Upper lobe of left lung (tissue), 6 donors: ENCODE measurements around the gene SPATA17. TPM values are rescaled to one million over a fixed set of nuclear protein-coding genes. Genes with fewer than 3 reads are reported as not detected.
A peak's percentile ranks its signal among the peaks of the same experiment; 100 is the strongest.

Source experiments
- ATAC-seq, 2 donors: fragments of 200-7000 bp; cut with Tn5 transposase; one replicate each; pipeline ENCODE4 v1.9.1; 2022; ENCODE audit warnings: mild to moderate bottlenecking in 2 of 2, moderate library complexity in 2 of 2; ENCODE audit not compliant: low FRiP score in 2 of 2
- DNase-seq, 2 donors: peaks; one replicate each; pipeline ENCODE4 v3.0.0-alpha.2; 2019 to 2020
- H3K27ac ChIP-seq, 4 donors: fragments of 200-600 bp; sonication (generic); one replicate each; pipeline ENCODE4 v1.5.1; 2016 to 2019
- H3K27me3 ChIP-seq, 4 donors: fragments of 200-600 bp; sonication (generic); one replicate each; pipeline ENCODE4 v1.5.1; 2017 to 2019
- H3K36me3 ChIP-seq, 4 donors: fragments of 200-600 bp; sonication (generic); one replicate each; pipeline ENCODE4 v1.5.1; 2016 to 2019
- H3K4me1 ChIP-seq, 4 donors: fragments of 200-600 bp; sonication (generic); one replicate each; pipeline ENCODE4 v1.5.1; 2018 to 2019
- H3K4me3 ChIP-seq, 4 donors: fragments of 200-600 bp; sonication (generic); one replicate each; pipeline ENCODE4 v1.5.1; 2017 to 2019; ENCODE audit warnings: mild to moderate bottlenecking in 2 of 4, moderate library complexity in 1 of 4
- H3K9me3 ChIP-seq, 4 donors: fragments of 200-600 bp; sonication (generic); one replicate each; pipeline ENCODE4 v1.5.1; 2018 to 2019
- CTCF ChIP-seq, 6 experiments: fragments of 450-650 bp in 4 of 6; fragments of 200-600 bp in 2 of 6; sonication (generic) in 2 of 6; IDR thresholded peaks; one replicate each; pipeline ENCODE4 v1.5.1; 2016 to 2019; ENCODE audit warnings: antibody characterized with exemption in 6 of 6
- EP300 ChIP-seq, 4 donors: sonication (generic); formaldehyde crosslinking; IDR thresholded peaks; one replicate each; pipeline ENCODE4 v1.5.1; 2017; ENCODE audit warnings: antibody characterized with exemption in 4 of 4, control low read depth in 2 of 4
- POLR2A ChIP-seq, 4 donors: fragments of 450-650 bp; IDR thresholded peaks; one replicate each; pipeline ENCODE4 v1.5.1; 2016 to 2017; ENCODE audit warnings: antibody characterized with exemption in 4 of 4, mild to moderate bottlenecking in 2 of 4
- POLR2AphosphoS5 ChIP-seq, 2 donors: sonication (generic); formaldehyde crosslinking; IDR thresholded peaks; one replicate each; pipeline ENCODE4 v1.5.1; 2017; ENCODE audit warnings: antibody characterized with exemption in 2 of 2
- WGBS, 2 donors: methylation state at CpG; one replicate each; pipeline ENCODE4 v1.1.5; 2017 to 2018; 5-methylcytosine and 5-hydroxymethylcytosine counted together
- total RNA-seq, 6 donors: library from RNA; depleted of rRNA in 4 of 6; stranded (reverse); fragments of >200 nt in 4 of 6; gene quantifications; one replicate each; pipeline versions ENCODE4 v1.1.0 to v1.2.1, GENCODE V29; 2016 to 2021
- donor health status: DM: no; HTN: no; CAD: no; lungs with moderate emphysema.
- donor health status: DM: no; HTN: yes; CAD: no; lungs with severe emphysema.

Gene SPATA17
- total RNA-seq, 6 donors from 2014 or later: 0.63 to 17.0 (median 1.6) TPM

GRCh38 chr1:217888328-217888727 lies 257.2 kb downstream of the SPATA17 start:
- no peaks in the 10 kb centered on the region for H3K4me1 ChIP-seq
- no peak overlapping the region for H3K27ac ChIP-seq
- no peak for ATAC-seq
- no peaks in the 10 kb centered on the region for H3K9me3 ChIP-seq
- no peaks in the 10 kb centered on the region for H3K27me3 ChIP-seq
- 86% methylated on average over 2 of the region's 2 CpGs for WGBS, 2 donors
- no peak for DNase-seq
- H3K36me3 ChIP-seq: no peaks in the 10 kb centered on the region
- TF ChIP-seq POLR2AphosphoS5 (IDR thresholded peaks at IDR 0.05): no peak
- TF ChIP-seq POLR2A (IDR thresholded peaks at IDR 0.05): no peak
- TF ChIP-seq EP300 (IDR thresholded peaks at IDR 0.05): no peak
- no peak for TF ChIP-seq CTCF (IDR thresholded peaks at IDR 0.05)
- H3K4me3 ChIP-seq: no peak overlapping the region

GRCh38 chr1:217889401-217889800 lies 258.3 kb downstream of the SPATA17 start:
- 61 to 67% methylated on average over 10 of the region's 10 CpGs for WGBS, 2 donors
- no peak for ATAC-seq
- TF ChIP-seq EP300 (IDR thresholded peaks at IDR 0.05) (no peak), CTCF (IDR thresholded peaks at IDR 0.05) (no peak), POLR2A (IDR thresholded peaks at IDR 0.05) (no peak), POLR2AphosphoS5 (IDR thresholded peaks at IDR 0.05) (no peak)

GRCh38 chr1:217891966-217892365 lies 260.8 kb downstream of the SPATA17 start:
- 90 to 93% methylated on average over 2 of the region's 2 CpGs for WGBS, 2 donors
- no peak for DNase-seq
- TF ChIP-seq POLR2A (IDR thresholded peaks at IDR 0.05) (no peak), CTCF (IDR thresholded peaks at IDR 0.05) (no peak), POLR2AphosphoS5 (IDR thresholded peaks at IDR 0.05) (no peak), EP300 (IDR thresholded peaks at IDR 0.05) (no peak)
- Histone ChIP-seq H3K27ac (no peak overlapping the region), H3K4me1 (no peaks in the 10 kb centered on the region), H3K36me3 (no peaks in the 10 kb centered on the region), H3K9me3 (no peaks in the 10 kb centered on the region), H3K27me3 (no peaks in the 10 kb centered on the region), H3K4me3 (no peak overlapping the region)
- ATAC-seq: no peak

More at GRCh38 chr1:217889401-217889800, 258.3 kb downstream of the SPATA17 start:
- Histone ChIP-seq H3K36me3 (no peaks in the 10 kb centered on the region), H3K27ac (no peak overlapping the region), H3K4me1 (no peaks in the 10 kb centered on the region), H3K4me3 (no peak overlapping the region), H3K27me3 (no peaks in the 10 kb centered on the region), H3K9me3 (no peaks in the 10 kb centered on the region)
- DNase-seq: no peak

- no peak overlapping the region for H3K4me3 ChIP-seq
- ATAC-seq (no peak), DNase-seq (no peak)
- no peaks in the 10 kb centered on the region for H3K27me3 ChIP-seq
- no peak for TF ChIP-seq POLR2AphosphoS5 (IDR thresholded peaks at IDR 0.05)
- no peak for TF ChIP-seq EP300 (IDR thresholded peaks at IDR 0.05)
- no peak for TF ChIP-seq CTCF (IDR thresholded peaks at IDR 0.05)
- no peak for TF ChIP-seq POLR2A (IDR thresholded peaks at IDR 0.05)
- 80 to 86% methylated on average over 3 of the region's 3 CpGs for WGBS, 2 donors
- no peaks in the 10 kb centered on the region for H3K9me3 ChIP-seq
- H3K4me1 ChIP-seq: no peaks in the 10 kb centered on the region
- no peaks in the 10 kb centered on the region for H3K36me3 ChIP-seq
- no peak overlapping the region for H3K27ac ChIP-seq
Observed at GRCh38 chr1:217892750-217893149, 261.6 kb downstream of the SPATA17 start.

- ATAC-seq: peak in 1 of 2 donors; percentile 46
Observed at GRCh38 chr1:217895841-217896240, 264.7 kb downstream of the SPATA17 start.

More at GRCh38 chr1:217895841-217896240, 264.7 kb downstream of the SPATA17 start:
- no peaks in the 10 kb centered on the region for H3K9me3 ChIP-seq
- no peak for TF ChIP-seq CTCF (IDR thresholded peaks at IDR 0.05)
- TF ChIP-seq POLR2A (IDR thresholded peaks at IDR 0.05): no peak
- no peak for TF ChIP-seq POLR2AphosphoS5 (IDR thresholded peaks at IDR 0.05)
- TF ChIP-seq EP300 (IDR thresholded peaks at IDR 0.05): no peak
- DNase-seq: no peak
- H3K4me1 ChIP-seq: no peaks in the 10 kb centered on the region
- H3K4me3 ChIP-seq: no peak overlapping the region
- no peaks in the 10 kb centered on the region for H3K36me3 ChIP-seq
- H3K27ac ChIP-seq: no peak overlapping the region
- 66 to 70% methylated on average over 6 of the region's 6 CpGs for WGBS, 2 donors
- H3K27me3 ChIP-seq: no peaks in the 10 kb centered on the region
